IMR-90 (cell line): Measurements from ENCODE around the gene CAMTA1. TPM values are rescaled to one million over a fixed set of nuclear protein-coding genes. Genes with fewer than 3 reads are reported as not detected.

Experiments
- ATAC-seq: fragments of 200-7000 bp; cut with Tn5 transposase; 2 replicates; pipeline ENCODE4 v1.9.1; 2020; ENCODE audit warnings: low read depth, mild to moderate bottlenecking, moderate library complexity
- BruUV-seq: library from RNA; stranded (reverse); fragments of 400-500 nt; replicated peaks from 2 replicates; lab custom pipeline; 2021; lab: Mats Ljungman, UMichigan
- CTCF ChIA-PET: fragments of 300-600 bp; formaldehyde crosslinking; extraction: SDS; loops from one replicate; lab custom pipeline; 2021; ENCODE audit warnings: antibody characterized with exemption; lab: Yijun Ruan, JAX
- POLR2A ChIA-PET: fragments of 300-600 bp; sonication (Branson Sonifier 250); formaldehyde crosslinking; loops from one replicate; lab custom pipeline; 2022; ENCODE audit warnings: antibody characterized with exemption; ENCODE audit not compliant: unreplicated experiment; lab: Charles Lee
- DNase-seq: peaks from one replicate; pipeline ENCODE4 v3.0.0; 2013
- H2AFZ ChIP-seq: replicated peaks from 2 replicates; pipeline ENCODE3; 2013; ENCODE audit warnings: low read length, mild to moderate bottlenecking; ENCODE audit not compliant: poor library complexity
- H2AK5ac ChIP-seq: 2 replicates; pipeline ENCODE4 v1.6.1; 2013; ENCODE audit warnings: low read depth, low read length, inconsistent platforms
- H2AK9ac ChIP-seq: replicated peaks from 2 replicates; pipeline ENCODE3; 2013; ENCODE audit warnings: mild to moderate bottlenecking, low read depth, low read length, moderate library complexity; ENCODE audit not compliant: poor library complexity
- H2BK120ac ChIP-seq: 2 replicates; pipeline ENCODE4 v1.6.1; 2013; ENCODE audit warnings: low read depth, low read length, inconsistent platforms
- H2BK15ac ChIP-seq: 3 replicates; pipeline ENCODE4 v1.6.1; 2013; ENCODE audit warnings: low read depth, low read length, inconsistent platforms
- H2BK20ac ChIP-seq: 2 replicates; pipeline ENCODE4 v1.6.1; 2013; ENCODE audit warnings: low read depth, mild to moderate bottlenecking, inconsistent platforms, low read length, moderate library complexity
- H2BK5ac ChIP-seq: 2 replicates; pipeline ENCODE4 v1.6.1; 2013; ENCODE audit warnings: mild to moderate bottlenecking, low read depth, low read length, inconsistent platforms; ENCODE audit not compliant: poor library complexity, severe bottlenecking
- H3K14ac ChIP-seq: replicated peaks from 2 replicates; pipeline ENCODE4 v1.6.1; 2013; ENCODE audit warnings: low read depth, low read length, inconsistent platforms
- H3K18ac ChIP-seq: 2 replicates; pipeline ENCODE4 v1.6.1; 2013; ENCODE audit warnings: low read depth, low read length, control low read depth
- H3K23ac ChIP-seq: 2 replicates; pipeline ENCODE4 v1.6.1; 2013; ENCODE audit warnings: low read depth, low read length, inconsistent platforms
- H3K27ac ChIP-seq: 2 replicates; pipeline ENCODE4 v1.5.1; 2013; ENCODE audit warnings: mild to moderate bottlenecking, control low read depth, low read length; ENCODE audit not compliant: insufficient read depth
- H3K27me3 ChIP-seq: 2 replicates; pipeline ENCODE4 v1.6.1; 2013; ENCODE audit warnings: low read length; ENCODE audit not compliant: control insufficient read depth, insufficient read depth
- H3K36me3 ChIP-seq: 2 replicates; pipeline ENCODE4 v1.6.1; 2013; ENCODE audit warnings: low read length, mixed read lengths; ENCODE audit not compliant: control insufficient read depth, insufficient read depth
- H3K4ac ChIP-seq: 2 replicates; pipeline ENCODE4 v1.6.1; 2013; ENCODE audit warnings: low read depth, low read length, inconsistent platforms
- H3K4me1 ChIP-seq: 2 replicates; pipeline ENCODE4 v1.6.1; 2013; ENCODE audit warnings: low read length, mixed read lengths; ENCODE audit not compliant: control insufficient read depth, insufficient read depth
- H3K4me2 ChIP-seq: 2 replicates; pipeline ENCODE4 v1.6.1; 2013; ENCODE audit warnings: low read depth, mild to moderate bottlenecking, control low read depth, low read length, moderate library complexity
- H3K4me3 ChIP-seq: 2 replicates; pipeline ENCODE4 v1.5.1; 2013; ENCODE audit warnings: low read depth, mild to moderate bottlenecking, control low read depth, low read length, moderate library complexity; ENCODE audit not compliant: insufficient read depth
- H3K56ac ChIP-seq: 2 replicates; pipeline ENCODE4 v1.6.1; 2013; ENCODE audit warnings: low read length, inconsistent platforms; ENCODE audit not compliant: insufficient read depth; ENCODE audit errors: extremely low read depth
- H3K79me1 ChIP-seq, 2 experiments: 2 replicates each; pipeline ENCODE4 v1.6.1; 2013; ENCODE audit warnings: low read length in 2 of 2, inconsistent platforms in 1 of 2, low read depth in 1 of 2
- H3K9ac ChIP-seq: 2 replicates; pipeline ENCODE4 v1.6.1; 2013; ENCODE audit warnings: low read depth, low read length, control low read depth
- H3K9me1 ChIP-seq: 2 replicates; pipeline ENCODE4 v1.6.1; 2013; ENCODE audit warnings: low read length, inconsistent platforms; ENCODE audit not compliant: insufficient read depth
- H3K9me3 ChIP-seq: 2 replicates; pipeline ENCODE4 v1.6.1; 2013; ENCODE audit warnings: low read length; ENCODE audit not compliant: control insufficient read depth, insufficient read depth
- H4K20me1 ChIP-seq: 2 replicates; pipeline ENCODE4 v1.6.1; 2013; ENCODE audit warnings: low read length, inconsistent platforms; ENCODE audit not compliant: insufficient read depth
- H4K5ac ChIP-seq: 2 replicates; pipeline ENCODE4 v1.6.1; 2013; ENCODE audit warnings: mild to moderate bottlenecking, low read depth, low read length, control low read depth
- H4K8ac ChIP-seq, 2 experiments: 2 replicates each; pipeline ENCODE4 v1.6.1; 2013; ENCODE audit warnings: low read depth in 2 of 2, low read length in 2 of 2, control low read depth in 1 of 2, inconsistent platforms in 1 of 2
- H4K91ac ChIP-seq: 2 replicates; pipeline ENCODE4 v1.6.1; 2013; ENCODE audit warnings: low read depth, low read length, inconsistent platforms; ENCODE audit not compliant: insufficient read depth
- BHLHE40 ChIP-seq: fragments of 150-350 bp; IDR thresholded peaks from 2 replicates; pipeline ENCODE4 v1.6.1; 2016; ENCODE audit warnings: mild to moderate bottlenecking, low read depth, low read length
- CEBPB ChIP-seq: IDR thresholded peaks from 2 replicates; pipeline ENCODE4 v1.6.1; 2012; ENCODE audit warnings: low read depth, low read length, improper control_type of control experiment
- CHD1 ChIP-seq: IDR thresholded peaks from 2 replicates; pipeline ENCODE4 v1.6.1; 2012; ENCODE audit warnings: low read depth, low read length, improper control_type of control experiment
- CTCF ChIP-seq: conservative IDR thresholded peaks from 2 replicates; pipeline ENCODE4 v1.5.1; 2012; ENCODE audit warnings: mild to moderate bottlenecking, low read depth, low read length, improper control_type of control experiment
- ELK1 ChIP-seq: fragments of 150-350 bp; IDR thresholded peaks from 2 replicates; pipeline ENCODE4 v1.6.1; 2016; ENCODE audit warnings: low read depth, mild to moderate bottlenecking, low read length, moderate library complexity, borderline replicate concordance
- FOS ChIP-seq: fragments of 150-350 bp; IDR thresholded peaks from 2 replicates; pipeline ENCODE4 v1.6.1; 2016; ENCODE audit warnings: low read depth, low read length
- MAFK ChIP-seq: IDR thresholded peaks from 2 replicates; pipeline ENCODE4 v1.6.1; 2012; ENCODE audit warnings: low read depth, low read length, improper control_type of control experiment
- MXI1 ChIP-seq: IDR thresholded peaks from 2 replicates; pipeline ENCODE4 v1.6.1; 2012; ENCODE audit warnings: low read depth, mild to moderate bottlenecking, low read length, moderate library complexity, borderline replicate concordance
- RAD21 ChIP-seq: IDR thresholded peaks from 2 replicates; pipeline ENCODE4 v1.6.1; 2012; ENCODE audit warnings: low read length, improper control_type of control experiment
- RCOR1 ChIP-seq: IDR thresholded peaks from 2 replicates; pipeline ENCODE4 v1.6.1; 2012; ENCODE audit warnings: mild to moderate bottlenecking, low read length, improper control_type of control experiment; ENCODE audit not compliant: insufficient replicate concordance
- RFX5 ChIP-seq: IDR thresholded peaks from 2 replicates; pipeline ENCODE4 v1.8.0; 2012; ENCODE audit warnings: low read depth, mild to moderate bottlenecking, low read length, moderate library complexity
- SMC3 ChIP-seq: fragments of 150-350 bp; IDR thresholded peaks from 2 replicates; pipeline ENCODE4 v1.6.1; 2016; ENCODE audit warnings: low read depth, mild to moderate bottlenecking, antibody characterized with exemption, low read length, moderate library complexity
- USF2 ChIP-seq: fragments of 150-350 bp; IDR thresholded peaks from 2 replicates; pipeline ENCODE4 v1.6.1; 2017; ENCODE audit warnings: mild to moderate bottlenecking, antibody characterized with exemption, low read length, low read depth
- WGBS, 2 experiments: methylation state at CpG; one replicate each; pipeline versions ENCODE4 v1.1.5 to v1.1.7; 2013; ENCODE audit warnings: missing lambda C conversion rate in 2 of 2; ENCODE audit not compliant: insufficient read length in 1 of 2; ENCODE audit errors: extremely low coverage in 2 of 2; 5-methylcytosine and 5-hydroxymethylcytosine counted together
- dilution Hi-C: fragments of 300-500 bp; cut with HindIII; formaldehyde crosslinking; loops from one replicate; pipeline ENCODE4 v1.14.3; 2018; ENCODE audit warnings: low sequenced_read_pairs; ENCODE audit not compliant: unreplicated experiment
- in situ Hi-C: fragments of 300-500 bp; cut with MboI; formaldehyde crosslinking; loops from 3 replicates; pipeline ENCODE4 v1.14.3; 2019; ENCODE audit warnings: low sequenced_read_pairs, inconsistent platforms, mixed read lengths
- intact Hi-C: fragments of 100-400 bp; cut with micrococcal nuclease; formaldehyde crosslinking; loops from 2 replicates; pipeline ENCODE4 v1.10.0; 2022
- polyA plus RNA-seq, 3 experiments: library from polyadenylated mRNA; depleted of rRNA; stranded (reverse); fragments of >200 nt; gene quantifications; 2 replicates each; pipeline ENCODE4 v1.2.3, GENCODE V29; 2012; ENCODE audit warnings: low replicate concordance in 1 of 3
- total RNA-seq: library from RNA; depleted of rRNA; stranded (reverse); fragments of >200 nt; gene quantifications from 2 replicates; pipeline ENCODE4 v1.2.3, GENCODE V29; 2012

The CAMTA1 gene
- total and polyA plus RNA-seq, 2 of the 4 experiments (the other 2 are of a cell fraction): 35.5 to 74.3 TPM

- POLR2A ChIA-PET: no interaction called here
- dilution Hi-C loops (no loop called here), intact Hi-C loops (no loop called here), in situ Hi-C loops (no loop called here)
- H3K9me1 ChIP-seq: no peaks in the 10 kb centered on the region
- H3K14ac ChIP-seq: no peak overlapping the region
- 0 out of 2 replicates have a peak overlapping the region, but pooled peaks have one; percentile 16 for H2AK5ac ChIP-seq
- H2BK20ac ChIP-seq: no peak overlapping the region
- H2AK9ac ChIP-seq: no peak overlapping the region
- H4K20me1 ChIP-seq: no peaks in the 10 kb centered on the region
- H2AFZ ChIP-seq: no peak overlapping the region
- no peak overlapping the region for H2BK120ac ChIP-seq
- no peak overlapping the region for H3K4ac ChIP-seq
- H3K23ac ChIP-seq: no peak overlapping the region
- WGBS, 2 experiments: 88% methylated on average over 1 of the region's 3 CpGs; no CpG with 5 or more reads in 1 of the 2 experiments
- no peak overlapping the region for H4K5ac ChIP-seq
- peaks cover 2% of the 10 kb centered on the region; the same call in 1 of the 2 replicates for H3K4me1 ChIP-seq
- no peak overlapping the region for H3K4me2 ChIP-seq
- no peaks in the 10 kb centered on the region for H3K79me1 ChIP-seq
- no peaks in the 10 kb centered on the region; the same call in 1 of the 2 replicates for H3K9me3 ChIP-seq
- no peak overlapping the region for H3K56ac ChIP-seq
- H3K36me3 ChIP-seq: no peaks in the 10 kb centered on the region
- CTCF ChIA-PET: interaction anchor here (0.6 kb wide), 1 partner anchor 69 kb away, joined by 4 read pairs; no protein-coding TSS in a partner anchor
- no peak overlapping the region for H2BK15ac ChIP-seq
- no peak overlapping the region for H3K4me3 ChIP-seq
- DNase-seq (no peak), ATAC-seq (no peak)
- H2BK5ac ChIP-seq: no peak overlapping the region
- BruUV-seq: no TSS peak
- no peak overlapping the region for H3K18ac ChIP-seq
- no peak overlapping the region for H3K27ac ChIP-seq
- H4K91ac ChIP-seq: no peak overlapping the region
- no peaks in the 10 kb centered on the region; the same call in 1 of the 2 replicates for H3K27me3 ChIP-seq
- H3K9ac ChIP-seq: no peak overlapping the region
- TF ChIP-seq RFX5 (no peak), BHLHE40 (no peak), FOS (no peak), SMC3 (no peak), RAD21 (no peak), ELK1 (no peak), MAFK (no peak), USF2 (no peak), CEBPB (no peak), RCOR1 (no peak), CHD1 (no peak), CTCF (no peak), MXI1 (no peak)
- H4K8ac ChIP-seq: no peak overlapping the region; a peak in 1 of 4 replicates
These were observed 330.7 kb downstream of the CAMTA1 start for GRCh38 chr1:7116001-7116400.
